ENCODE data around the gene MRPL52. TPM values are rescaled to one million over a fixed set of nuclear protein-coding genes. Genes with fewer than 3 reads are reported as not detected.

The MRPL52 gene
- total and polyA plus RNA-seq, 2 of the 13 experiments (the other 11 are each of a cell fraction or from before 2014, with no cell fraction given): 118 to 329 TPM

DNA sequence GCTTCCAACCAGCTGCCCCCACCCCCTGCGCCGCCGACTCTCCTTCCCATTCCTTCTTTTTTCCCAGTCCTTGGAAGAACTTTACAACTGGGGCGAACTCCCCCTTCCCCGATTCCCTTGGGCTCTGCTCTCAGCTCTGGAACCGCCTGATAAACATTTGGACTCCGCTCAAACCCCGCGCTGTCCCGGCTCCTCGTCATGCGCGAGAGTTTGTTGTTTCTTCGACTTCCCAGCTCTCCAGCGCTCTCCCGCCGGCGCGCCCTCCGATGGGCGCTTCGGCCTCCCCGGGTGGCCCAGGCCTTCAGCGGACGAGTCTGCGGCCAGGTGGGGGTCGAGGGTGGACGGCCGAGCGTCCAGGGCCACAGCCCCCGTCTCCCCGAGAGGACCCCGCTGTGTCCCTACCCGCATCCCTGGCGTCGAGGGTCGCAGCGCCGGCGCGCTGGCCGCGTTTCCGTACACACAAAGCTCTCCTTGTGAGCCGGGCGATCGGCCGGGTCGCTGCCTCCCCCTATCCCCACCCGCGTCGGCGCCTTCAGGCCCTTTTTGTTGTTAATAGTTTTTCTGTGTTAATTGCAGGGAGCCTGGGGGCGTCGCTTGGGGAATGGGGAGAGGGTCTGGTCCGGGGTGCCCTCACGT, 7.5 kb downstream of the MRPL52 start (continued):
- no peak for TF ChIP-seq ZNF609 (CRISPR knock-in tag; IDR thresholded peaks at IDR 0.05; ENCODE audit: borderline replicate concordance)
- 0 out of 2 replicates have a peak, but pooled peaks have one; percentile 64 for TF ChIP-seq JUN (CRISPR knock-in tag; IDR thresholded peaks at IDR 0.05)
- TF ChIP-seq POGZ (CRISPR knock-in tag; IDR thresholded peaks at IDR 0.05): peak; percentile 47; the same call in 1 of the 2 replicates
- 0 out of 2 replicates have a peak, but pooled peaks have one; percentile 10 for TF ChIP-seq ZNF253 (CRISPR knock-in tag; IDR thresholded peaks at IDR 0.05; ENCODE audit: borderline replicate concordance)
- no peak for TF ChIP-seq ARID3A (IDR thresholded peaks at IDR 0.05; ENCODE audit: low read depth, low read length)
- TF ChIP-seq ARHGAP35 (CRISPR knock-in tag; IDR thresholded peaks at IDR 0.05; ENCODE audit: borderline replicate concordance): peak; percentile 62; the same call in 1 of the 2 replicates
- peak; percentile 26; the same call in 1 of the 2 replicates for TF ChIP-seq ZNF331 (CRISPR knock-in tag; IDR thresholded peaks at IDR 0.05)
- no peak; the same call in 1 of the 2 replicates for TF ChIP-seq DMTF1 (CRISPR knock-in tag; IDR thresholded peaks at IDR 0.05)
- TF ChIP-seq TARDBP (CRISPR knock-in tag; IDR thresholded peaks at IDR 0.05): no peak; the same call in 1 of the 2 replicates
- TF ChIP-seq HES4 (CRISPR knock-in tag; IDR thresholded peaks at IDR 0.05; ENCODE audit: borderline replicate concordance): no peak
- TF ChIP-seq NR2F1 (CRISPR knock-in tag; IDR thresholded peaks at IDR 0.05): no peak
- TF ChIP-seq ZNF564 (CRISPR knock-in tag; IDR thresholded peaks at IDR 0.05): peak; percentile 36; the same call in 1 of the 2 replicates
- TF ChIP-seq NFAT5 (CRISPR knock-in tag; IDR thresholded peaks at IDR 0.05): no peak

All from HepG2 (cell line).